DND-41 (cell line): Measurements from ENCODE around the gene SUPT3H.
A peak's percentile ranks its signal among the peaks of the same experiment; 100 is the strongest.

ENCODE experiments used
- ATAC-seq: fragments of 200-7000 bp; cut with Tn5 transposase; 3 replicates; pipeline ENCODE4 v1.9.1; 2021; ENCODE audit warnings: low read depth; ENCODE audit not compliant: insufficient read depth
- DNase-seq: peaks from one replicate; pipeline ENCODE4 v3.0.0-alpha.2; 2020
- H2AFZ ChIP-seq: 2 replicates; pipeline ENCODE4 v1.6.0; 2012; ENCODE audit warnings: low read depth, low read length
- H3K27ac ChIP-seq: 2 replicates; pipeline ENCODE4 v1.5.1; 2012; ENCODE audit warnings: low read length, inconsistent platforms
- H3K27me3 ChIP-seq: fragments of 200-600 bp; sonication (generic); 2 replicates; pipeline ENCODE4 v1.6.0; 2012; ENCODE audit warnings: low read length, mild to moderate bottlenecking, inconsistent platforms; ENCODE audit not compliant: insufficient read depth, poor library complexity
- H3K36me3 ChIP-seq: 2 replicates; pipeline ENCODE4 v1.5.1; 2012; ENCODE audit warnings: low read length, inconsistent platforms; ENCODE audit not compliant: insufficient read depth
- H3K4me1 ChIP-seq: 2 replicates; pipeline ENCODE4 v1.5.1; 2012; ENCODE audit warnings: mild to moderate bottlenecking, low read length; ENCODE audit not compliant: insufficient read depth
- H3K4me2 ChIP-seq: 2 replicates; pipeline ENCODE4 v1.6.0; 2012; ENCODE audit warnings: mild to moderate bottlenecking, moderate library complexity, low read length, inconsistent platforms; ENCODE audit not compliant: insufficient read depth
- H3K4me3 ChIP-seq, 2 experiments: fragments of 200-600 bp in 1 of 2; shearing (Covaris generic) in 1 of 2; 2 replicates each; pipeline ENCODE4 v1.5.1; 2012 to 2016; ENCODE audit warnings: inconsistent platforms in 2 of 2, low read length in 2 of 2, mild to moderate bottlenecking in 2 of 2, low read depth in 1 of 2, moderate library complexity in 1 of 2
- H3K79me2 ChIP-seq: 2 replicates; pipeline ENCODE4 v1.6.0; 2012; ENCODE audit warnings: low read length, inconsistent platforms; ENCODE audit not compliant: insufficient read depth
- H3K9ac ChIP-seq: 2 replicates; pipeline ENCODE4 v1.6.0; 2012; ENCODE audit warnings: low read depth, mild to moderate bottlenecking, inconsistent platforms, low read length, moderate library complexity
- H3K9me3 ChIP-seq: 2 replicates; pipeline ENCODE4 v1.5.1; 2012; ENCODE audit warnings: low read length, moderate library complexity, mild to moderate bottlenecking, inconsistent platforms; ENCODE audit not compliant: insufficient read depth, severe bottlenecking
- H4K20me1 ChIP-seq: 2 replicates; pipeline ENCODE4 v1.6.0; 2012; ENCODE audit warnings: low read length; ENCODE audit not compliant: insufficient read depth
- CTCF ChIP-seq: IDR thresholded peaks from 2 replicates; pipeline ENCODE4 v1.5.1; 2012; ENCODE audit warnings: borderline replicate concordance, low read length, moderate library complexity, mild to moderate bottlenecking; ENCODE audit not compliant: poor library complexity, severe bottlenecking; ENCODE audit errors: extremely low read depth
- EZH2 ChIP-seq: IDR thresholded peaks from 3 replicates; pipeline ENCODE4 v1.6.1; 2012; ENCODE audit warnings: borderline replicate concordance, low read depth, mild to moderate bottlenecking, moderate library complexity, low read length, inconsistent platforms; ENCODE audit not compliant: severe bottlenecking

The SUPT3H gene

GRCh38 chr6:45344900-45345299, 32.8 kb downstream of the SUPT3H start:
- H3K4me3 ChIP-seq: no peak overlapping the region
- H3K27ac ChIP-seq: no peak overlapping the region
- H3K4me1 ChIP-seq: no peaks in the 10 kb centered on the region
- H3K9ac ChIP-seq: no peak overlapping the region
- no peaks in the 10 kb centered on the region for H3K27me3 ChIP-seq
- H3K79me2 ChIP-seq: no peaks in the 10 kb centered on the region; the same call in 1 of the 2 replicates
- H3K9me3 ChIP-seq: no peaks in the 10 kb centered on the region
- ATAC-seq (no peak), DNase-seq (no peak)
- no peak overlapping the region for H3K4me2 ChIP-seq
- H2AFZ ChIP-seq: no peak overlapping the region
- TF ChIP-seq EZH2 (no peak), CTCF (no peak)
- H4K20me1 ChIP-seq: no peaks in the 10 kb centered on the region
- no peaks in the 10 kb centered on the region; the same call in 1 of the 2 replicates for H3K36me3 ChIP-seq

- peaks cover 51% of the 10 kb centered on the region for H3K4me1 ChIP-seq
Observed at GRCh38 chr6:45328523-45328922, 49.2 kb downstream of the SUPT3H start.

GRCh38 chr6:45327956-45328522, 49.7 kb downstream of the SUPT3H start, which contains the start of gene RUNX2:
RUNX2 (plus strand) TSS chr6:45328330; CDS start chr6:45328727, 397 bp downstream.
- Histone ChIP-seq H3K4me3 (peak within 1 kb of the TSS in 1 of 2 experiments; percentile 45; a peak in 2 of 4 replicates), H4K20me1 (no peaks in the 10 kb centered on the region), H2AFZ (peak within 1 kb of the TSS; percentile 40), H3K4me2 (peak within 1 kb of the TSS; percentile 62), H3K4me1 (peaks cover 56% of the 10 kb centered on the region), H3K9me3 (no peaks in the 10 kb centered on the region), H3K79me2 (peaks cover 26% of the 10 kb centered on the region; the same call in 1 of the 2 replicates), H3K27ac (peak within 1 kb of the TSS; percentile 69), H3K9ac (peak within 1 kb of the TSS; percentile 38), H3K36me3 (no peaks in the 10 kb centered on the region), H3K27me3 (no peaks in the 10 kb centered on the region)
- peak; percentile 84 for ATAC-seq
- TF ChIP-seq CTCF: no peak
- no peak for TF ChIP-seq EZH2
- peak; percentile 42 for DNase-seq

More at GRCh38 chr6:45328523-45328922, 49.2 kb downstream of the SUPT3H start:
- TF ChIP-seq CTCF: no peak
- H3K9ac ChIP-seq: peak overlapping the region; percentile 38
- H2AFZ ChIP-seq: peak overlapping the region; percentile 40; the same call in 1 of the 2 replicates
- peaks cover 22% of the 10 kb centered on the region; the same call in 1 of the 2 replicates for H3K79me2 ChIP-seq
- peak overlapping the region in 1 of 2 experiments; percentile 45; a peak in 2 of 4 replicates for H3K4me3 ChIP-seq
- no peaks in the 10 kb centered on the region for H4K20me1 ChIP-seq
- H3K36me3 ChIP-seq: no peaks in the 10 kb centered on the region
- no peaks in the 10 kb centered on the region for H3K9me3 ChIP-seq
- no peaks in the 10 kb centered on the region for H3K27me3 ChIP-seq
- ATAC-seq (no peak), DNase-seq (no peak)
- H3K4me2 ChIP-seq: peak overlapping the region; percentile 62
- H3K27ac ChIP-seq: peak overlapping the region; percentile 69
